NCI-H526 (cell line): ENCODE measurements around the gene MPST.
A peak's percentile ranks its signal among the peaks of the same experiment; 100 is the strongest.
"Not testable (repeated sequence)": the region's sequence is repeated elsewhere in the genome, so short reads cannot be mapped to it uniquely, and the experiment has no call there.

ENCODE experiments used
- DNase-seq, 2 experiments: peaks; one replicate each; lab custom pipeline; 2025; lab: John Stamatoyannopoulos, UW

The MPST gene

GRCh38 chr22:37060801-37061610 lies 41.5 kb downstream of the MPST start:
- no peak for DNase-seq

GRCh38 chr22:37061611-37062375 lies 42.3 kb downstream of the MPST start:
- DNase-seq: no peak

GRCh38 chr22:37062376-37062675 lies 42.8 kb downstream of the MPST start:
- no peak for DNase-seq

DNA sequence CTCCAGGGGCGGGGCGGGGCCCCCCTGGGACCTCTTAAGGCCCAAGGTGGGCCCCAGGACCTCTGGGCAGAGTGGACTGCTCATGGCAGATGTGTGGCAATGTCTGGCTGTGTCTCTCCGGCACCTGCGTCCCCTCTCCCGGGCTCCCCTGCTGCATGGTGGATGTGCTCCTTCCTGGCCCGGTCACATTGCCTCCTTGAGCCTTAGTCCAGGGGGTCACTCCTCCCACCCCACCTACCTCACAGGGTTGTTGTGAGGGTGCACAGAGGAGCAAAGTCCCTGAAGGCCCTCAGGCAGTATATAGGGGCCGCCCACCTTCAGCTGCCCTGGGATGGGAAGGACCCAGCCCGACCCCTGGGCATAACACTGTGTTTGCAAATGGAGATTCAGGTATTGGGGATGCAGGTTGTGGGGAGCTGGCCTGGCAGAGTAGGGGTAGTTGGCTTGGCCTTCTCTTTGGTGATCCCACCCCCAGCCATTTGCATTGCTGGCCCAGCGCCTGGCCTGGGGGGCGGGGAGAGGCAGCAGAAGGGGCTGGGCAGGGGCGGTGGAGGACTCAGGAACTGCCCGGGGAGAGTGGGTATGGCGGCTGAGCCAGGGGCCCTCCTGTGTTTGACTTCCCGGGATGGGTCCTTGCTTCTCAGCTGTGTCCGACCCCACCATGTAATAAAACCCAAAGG lies 43.3 kb downstream of the MPST start:
- DNase-seq: no peak

DNA sequence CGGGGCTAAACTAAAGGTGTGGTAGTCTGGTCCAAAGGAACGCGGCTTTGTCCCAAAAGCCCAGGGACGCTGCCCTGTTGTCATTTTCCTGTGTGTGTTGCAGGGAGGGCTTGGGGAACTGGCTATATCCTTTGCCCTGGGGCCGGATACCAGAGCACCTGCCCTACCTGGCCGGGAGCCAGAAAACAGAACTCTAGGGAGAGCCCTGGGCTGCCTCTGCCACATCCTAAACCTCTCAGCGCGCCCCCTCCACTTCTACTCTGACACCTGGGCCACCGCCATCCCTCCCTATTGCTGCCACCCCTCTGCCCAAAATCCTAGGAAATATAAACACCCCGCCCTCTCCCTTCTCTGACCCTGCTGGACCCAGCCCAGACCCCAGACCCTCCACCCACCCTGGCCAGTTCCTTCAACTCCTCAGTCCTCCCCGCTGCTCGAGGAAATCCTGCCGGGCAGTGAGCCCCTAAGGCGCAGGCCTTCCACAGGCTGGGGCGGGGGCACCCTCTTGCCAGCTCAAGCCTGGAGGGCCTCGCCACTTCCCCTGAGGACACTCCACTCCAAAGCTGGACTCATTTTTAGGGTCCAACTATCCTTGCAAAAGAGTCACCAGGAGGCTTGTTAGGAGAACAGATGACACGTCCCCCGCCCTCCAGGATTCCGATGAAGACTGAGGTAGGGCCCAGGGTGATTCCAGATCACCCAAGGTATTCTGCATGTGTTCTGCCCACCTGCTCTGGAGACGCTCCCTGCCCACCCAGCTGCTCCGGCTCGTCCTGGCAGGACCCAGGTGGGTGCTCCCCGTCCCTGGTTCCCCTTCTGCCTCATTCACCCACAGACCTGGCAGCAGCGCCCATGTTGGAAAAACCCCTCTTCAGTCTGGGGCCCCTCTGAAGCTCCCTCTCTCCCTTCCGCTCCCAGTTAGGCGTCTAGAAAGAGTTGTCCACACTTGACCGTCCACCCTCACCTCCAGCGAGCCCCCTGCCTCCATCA lies 44.2 kb downstream of the MPST start:
- peak in 1 of 2 experiments; percentile 56 for DNase-seq

- DNase-seq: no peak
Observed at GRCh38 chr22:37064553-37064952, 45.0 kb downstream of the MPST start.

- DNase-seq: no peak
Observed at GRCh38 chr22:37065180-37065579, 45.6 kb downstream of the MPST start.

- no peak for DNase-seq
Observed at GRCh38 chr22:37065961-37066360, 46.4 kb downstream of the MPST start.

- DNase-seq: no peak
Observed at GRCh38 chr22:37067428-37067827, 47.9 kb downstream of the MPST start.

- peak in 1 of 2 experiments; percentile 14 for DNase-seq
Observed at GRCh38 chr22:37068859-37069258, 49.3 kb downstream of the MPST start.

DNA sequence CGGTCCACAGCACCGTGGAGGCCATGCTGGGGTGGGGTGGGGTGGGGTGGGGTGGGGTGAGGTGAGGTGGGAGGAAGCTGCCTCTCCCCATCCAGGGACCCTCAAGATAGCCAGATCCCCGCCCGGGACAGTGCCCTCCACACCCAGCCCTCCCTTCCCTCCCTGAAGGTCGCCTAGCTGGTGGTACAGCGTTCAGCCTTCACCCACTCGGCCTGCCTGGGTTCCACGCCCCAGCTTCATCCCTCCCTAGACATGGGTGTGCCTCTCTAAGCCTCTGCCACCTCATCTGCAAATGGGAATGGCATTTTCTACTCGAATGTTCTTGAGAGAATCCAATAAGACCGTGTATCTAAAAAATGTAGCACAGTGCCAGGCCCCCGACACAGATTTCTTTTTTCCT lies 49.8 kb downstream of the MPST start:
- no peak for DNase-seq

GRCh38 chr22:37069719-37070118 lies 50.2 kb downstream of the MPST start:
- no peak for DNase-seq

GRCh38 chr22:37070334-37070733 lies 50.8 kb downstream of the MPST start:
- DNase-seq: no peak

- no peak for DNase-seq
Observed at GRCh38 chr22:37070744-37071143, 51.2 kb downstream of the MPST start.

DNA sequence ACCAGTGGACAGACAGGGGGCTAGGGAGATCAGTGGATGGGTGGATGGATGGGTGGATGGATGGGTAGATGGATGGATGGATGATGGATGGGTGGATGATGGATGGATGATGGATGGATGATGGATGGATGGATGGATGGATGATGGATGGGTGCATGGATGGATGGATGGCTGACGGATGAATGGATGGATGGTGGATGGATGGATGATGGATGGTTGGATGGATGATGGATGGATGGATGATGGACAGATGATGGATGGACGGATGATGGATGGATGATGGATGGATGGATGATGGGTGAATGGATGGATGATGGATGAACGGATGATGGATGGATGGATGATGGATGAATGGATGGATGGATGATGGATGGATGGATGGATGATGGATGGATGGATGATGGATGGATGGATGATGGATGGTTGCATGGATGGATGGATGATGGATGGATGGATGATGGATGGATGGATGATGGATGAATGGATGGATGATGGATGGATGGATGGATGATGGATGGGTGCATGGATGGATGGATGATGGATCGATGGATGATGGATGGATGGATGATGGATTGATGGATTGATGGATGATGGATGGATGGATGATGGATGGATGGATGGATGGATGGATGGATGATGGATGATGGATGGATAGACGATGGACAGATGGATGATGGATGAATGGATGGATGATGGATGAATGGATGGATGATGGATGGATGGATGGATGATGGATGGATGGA lies 52.5 kb downstream of the MPST start:
- DNase-seq: not testable (repeated sequence)

DNA sequence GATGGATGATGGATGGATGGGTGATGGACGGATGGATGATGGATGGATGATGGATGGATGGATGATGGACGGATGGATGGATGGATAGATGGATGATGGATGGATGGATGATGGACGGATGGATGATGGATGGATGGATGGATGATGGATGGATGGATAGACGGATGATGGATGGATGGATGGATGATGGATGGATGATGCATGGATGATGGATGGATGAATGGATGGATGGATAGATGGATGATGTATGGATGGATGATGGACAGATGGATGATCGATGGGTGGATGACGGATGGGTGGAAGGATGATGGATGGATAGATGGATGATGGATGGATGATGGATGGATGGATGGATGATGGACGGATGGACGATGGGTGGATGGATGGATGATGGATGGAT lies 53.1 kb downstream of the MPST start:
- no peak for DNase-seq

DNA sequence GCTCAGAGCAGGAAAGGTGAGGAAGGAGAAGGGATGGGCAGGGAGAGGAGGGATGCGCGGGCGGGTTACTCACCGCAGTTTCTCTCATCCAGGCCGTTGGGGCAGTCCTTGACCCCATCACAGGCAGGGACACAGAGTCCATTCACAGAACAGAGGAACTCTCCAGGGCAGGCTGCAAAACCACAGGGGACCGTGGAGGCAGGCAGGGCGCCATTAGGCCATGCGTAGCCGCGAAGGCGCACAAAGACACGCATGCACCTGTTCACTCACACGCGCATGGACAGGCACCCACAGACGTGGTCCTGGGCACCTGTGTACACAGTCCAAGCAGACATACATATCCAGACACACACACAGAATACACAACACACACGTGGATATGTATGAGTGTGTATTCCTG lies 55.0 kb downstream of the MPST start:
- no peak for DNase-seq

DNA sequence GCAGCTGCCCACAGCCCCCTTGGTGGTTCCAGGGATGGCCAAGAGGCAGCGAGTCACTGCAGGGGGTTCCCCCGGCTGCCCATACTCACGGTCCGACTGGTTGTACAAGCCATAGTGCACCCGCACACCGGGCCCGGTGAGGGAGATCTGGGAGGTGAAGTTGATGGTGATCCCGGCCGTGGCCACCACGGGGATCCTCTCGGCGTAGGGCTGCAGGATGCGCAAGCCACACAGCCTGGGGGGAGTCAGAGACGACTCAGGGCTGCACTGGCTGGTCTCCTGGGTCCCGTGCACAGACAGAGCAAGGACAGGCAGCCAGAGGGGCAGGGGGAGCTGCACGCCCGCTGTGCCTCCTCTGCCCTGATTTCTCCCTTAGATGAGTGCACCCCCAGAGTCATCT lies 55.5 kb downstream of the MPST start:
- DNase-seq: no peak

- no peak for DNase-seq
Observed at GRCh38 chr22:37075822-37076433, 56.4 kb downstream of the MPST start.

DNA sequence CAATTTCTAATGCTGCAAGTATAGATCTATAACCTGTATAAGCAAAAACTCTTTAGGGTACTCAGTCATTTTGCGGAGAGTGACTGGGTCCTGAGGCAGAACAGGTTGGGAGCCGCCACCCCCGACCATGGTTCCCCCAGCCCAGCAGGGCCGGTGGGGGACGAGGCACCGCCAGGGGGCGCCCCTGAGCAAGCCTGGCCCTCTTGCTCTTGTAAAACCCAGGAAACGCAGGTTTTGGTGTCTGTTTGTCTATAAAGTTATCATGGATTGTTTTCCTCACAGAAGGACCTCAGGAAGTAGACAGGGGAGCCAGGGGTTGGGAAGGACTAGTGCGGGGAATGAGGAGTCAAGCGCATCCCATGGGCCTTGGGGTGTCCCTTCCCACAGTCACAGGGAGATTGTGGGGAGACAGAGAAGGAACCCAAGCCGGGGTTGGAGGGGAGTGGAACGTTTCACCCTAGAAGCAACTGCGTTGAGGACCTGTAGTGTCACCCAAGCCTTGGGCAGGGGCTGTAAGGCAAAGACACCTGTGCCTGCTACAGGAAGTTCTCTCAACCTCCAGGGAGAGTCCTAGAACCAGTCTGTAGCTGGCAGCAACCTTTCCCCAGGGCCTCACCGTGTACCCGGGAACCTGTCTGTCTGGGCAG lies 58.4 kb downstream of the MPST start:
- DNase-seq: peak in 1 of 2 experiments; percentile 47
